ENCODE results near the gene TPI1. TPM values are rescaled to one million over a fixed set of nuclear protein-coding genes. Genes with fewer than 3 reads are reported as not detected.

TPI1 gene
- total RNA-seq = 100 to 1,000 TPM; 707 to 793 (median 721) TPM
- 872 TPM for polyA plus RNA-seq
- long read RNA-seq, donor 1, transcript TPI1-201 (7 exons, 1,763 nt) = major isoform, 1,484 of 1,537 reads
- long read RNA-seq, donor 1, partial matches to known transcripts = 28 of 1,537 reads
- long read RNA-seq, donor 1, other reads (novel, unspliced or antisense) = 21 of 1,537 reads
- long read RNA-seq, donor 2, transcript TPI1-201 (7 exons, 1,763 nt) = major isoform, 829 of 867 reads
- long read RNA-seq, donor 2, partial matches to known transcripts = 21 of 867 reads
- long read RNA-seq, donor 2, other reads (novel, unspliced or antisense) = 14 of 867 reads
- long read RNA-seq, donor 3, transcript TPI1-201 (7 exons, 1,763 nt) = major isoform, 3,140 of 3,274 reads
- long read RNA-seq, donor 3, partial matches to known transcripts = 21 of 3,274 reads
- long read RNA-seq, donor 3, other reads (novel, unspliced or antisense) = 108 of 3,274 reads
- long read RNA-seq, donor 4, transcript TPI1-201 (7 exons, 1,763 nt) = major isoform, 762 of 785 reads
- long read RNA-seq, donor 4, partial matches to known transcripts = 6 of 785 reads
- long read RNA-seq, donor 4, other reads (novel, unspliced or antisense) = 16 of 785 reads

DNA sequence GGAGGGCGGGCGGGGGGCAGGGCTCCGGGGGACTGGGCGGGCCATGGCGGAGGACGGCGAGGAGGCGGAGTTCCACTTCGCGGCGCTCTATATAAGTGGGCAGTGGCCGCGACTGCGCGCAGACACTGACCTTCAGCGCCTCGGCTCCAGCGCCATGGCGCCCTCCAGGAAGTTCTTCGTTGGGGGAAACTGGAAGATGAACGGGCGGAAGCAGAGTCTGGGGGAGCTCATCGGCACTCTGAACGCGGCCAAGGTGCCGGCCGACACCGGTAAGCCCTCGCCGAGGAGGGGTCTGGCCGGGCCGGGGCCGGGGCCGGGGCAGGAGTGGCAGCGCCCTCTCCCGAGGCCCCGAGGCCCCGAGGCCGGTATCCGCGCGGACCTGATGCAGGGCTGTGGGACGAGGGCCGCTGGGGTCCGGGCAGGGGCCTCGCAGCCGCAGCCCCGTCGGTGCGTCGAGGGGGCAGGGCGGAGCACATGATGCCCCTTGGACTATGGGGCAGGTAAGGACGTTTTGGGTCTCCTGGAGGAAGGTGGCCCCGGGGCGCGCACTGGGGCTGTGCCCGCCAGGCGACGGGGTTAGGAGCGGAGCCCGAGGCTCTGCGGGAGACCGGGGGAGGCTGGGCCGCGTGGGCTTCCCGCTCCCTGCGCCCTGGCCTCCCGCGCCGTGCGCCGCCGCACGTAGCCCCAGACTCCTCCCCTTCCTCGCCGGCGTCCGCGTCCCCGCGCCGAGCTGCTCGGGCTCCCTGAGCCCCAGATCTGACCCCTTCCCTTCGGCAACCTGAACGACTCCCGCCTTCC lies at the start of gene TPI1:
Gene TPI1 (plus strand): TSS at position 119 of the 798 bp plus-strand sequence. CDS start 36 bp downstream, at position 155.
- WGBS = under 1% methylated on average over 86 of the region's 86 CpGs

DNA sequence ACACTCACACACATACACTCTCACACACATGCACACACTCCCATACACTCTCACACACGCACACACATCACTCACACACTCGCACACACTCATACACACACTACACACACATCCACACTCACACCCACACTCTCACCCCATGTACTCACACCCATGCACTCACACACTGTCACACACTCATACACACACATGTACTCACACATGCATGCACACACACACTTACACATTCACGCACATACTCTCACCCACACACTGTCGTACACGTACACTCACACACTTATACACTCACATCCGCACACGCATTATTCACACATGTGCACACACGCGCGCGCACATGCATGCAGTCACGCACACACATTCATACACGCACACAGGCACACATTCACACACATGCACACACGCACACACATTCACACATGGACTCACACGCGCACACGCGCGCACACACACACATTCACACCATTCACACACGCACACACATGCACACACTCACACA lies 49.6 kb upstream of the TPI1 start:
- Histone ChIP-seq H3K27me3 (ENCODE audit: control insufficient read depth, insufficient read depth) (no peaks in the 10 kb centered on the region), H3K4me3 (ENCODE audit: low read length) (no peak overlapping the region), H3K27ac (ENCODE audit: low read length) (no peak overlapping the region), H3K4me1 (ENCODE audit: control insufficient read depth, insufficient read depth, low read length) (no peaks in the 10 kb centered on the region), H3K9me3 (ENCODE audit: control insufficient read depth, low read length) (no peaks in the 10 kb centered on the region)
- DNase-seq = no peak
- intact Hi-C loops (cut with DNase I) = no loop called here
- no peak for ATAC-seq
- WGBS = 85% methylated on average over 20 of the region's 20 CpGs

More for the DNA sequence above, at the start of gene TPI1:
- Histone ChIP-seq H3K27me3 (ENCODE audit: control insufficient read depth, insufficient read depth) (no peaks in the 10 kb centered on the region), H3K4me3 (ENCODE audit: low read length) (peak within 1 kb of the TSS; percentile 60), H3K4me1 (ENCODE audit: control insufficient read depth, insufficient read depth, low read length) (peaks cover 2% of the 10 kb centered on the region), H3K9me3 (ENCODE audit: control insufficient read depth, low read length) (no peaks in the 10 kb centered on the region), H3K27ac (ENCODE audit: low read length) (peak within 1 kb of the TSS; percentile 94)
- peak; percentile 84 to 86 for ATAC-seq
- DNase-seq = peak; percentile 88 to 95 (median 94)
- intact Hi-C loops (cut with DNase I) = loop anchor here in 1 of 4 donors (2.0 kb wide), 1 partner anchor 71 kb away; no protein-coding TSS in a partner anchor

DNA sequence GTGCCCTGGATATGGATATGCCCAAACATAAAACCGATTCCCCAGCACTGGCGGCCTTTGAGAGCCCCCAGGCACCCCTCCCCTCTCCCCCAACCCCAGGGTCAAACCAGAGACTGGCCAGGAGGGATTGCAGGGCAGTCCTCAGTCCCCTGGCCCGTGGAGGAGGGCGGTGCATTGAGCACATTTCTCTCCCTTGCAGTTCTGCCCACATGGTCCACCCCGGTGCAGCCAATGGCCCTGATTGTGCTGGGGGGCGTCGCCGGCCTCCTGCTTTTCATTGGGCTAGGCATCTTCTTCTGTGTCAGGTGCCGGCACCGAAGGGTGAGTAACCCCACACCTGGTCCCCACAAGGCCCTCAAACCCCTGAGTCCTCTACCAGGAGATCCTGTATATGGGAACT lies 49.1 kb upstream of the TPI1 start:
- H3K27ac ChIP-seq (ENCODE audit: low read length) = no peak overlapping the region
- no peak overlapping the region for H3K4me3 ChIP-seq (ENCODE audit: low read length)
- DNase-seq = peak in 1 of 3 donors; percentile 43
- ATAC-seq = no peak
- no peaks in the 10 kb centered on the region for H3K27me3 ChIP-seq (ENCODE audit: control insufficient read depth, insufficient read depth)
- 68% methylated on average over 10 of the region's 10 CpGs for WGBS
- H3K9me3 ChIP-seq (ENCODE audit: control insufficient read depth, low read length) = no peaks in the 10 kb centered on the region
- intact Hi-C loops (cut with DNase I) = no loop called here
- H3K4me1 ChIP-seq (ENCODE audit: control insufficient read depth, insufficient read depth, low read length) = no peaks in the 10 kb centered on the region

DNA sequence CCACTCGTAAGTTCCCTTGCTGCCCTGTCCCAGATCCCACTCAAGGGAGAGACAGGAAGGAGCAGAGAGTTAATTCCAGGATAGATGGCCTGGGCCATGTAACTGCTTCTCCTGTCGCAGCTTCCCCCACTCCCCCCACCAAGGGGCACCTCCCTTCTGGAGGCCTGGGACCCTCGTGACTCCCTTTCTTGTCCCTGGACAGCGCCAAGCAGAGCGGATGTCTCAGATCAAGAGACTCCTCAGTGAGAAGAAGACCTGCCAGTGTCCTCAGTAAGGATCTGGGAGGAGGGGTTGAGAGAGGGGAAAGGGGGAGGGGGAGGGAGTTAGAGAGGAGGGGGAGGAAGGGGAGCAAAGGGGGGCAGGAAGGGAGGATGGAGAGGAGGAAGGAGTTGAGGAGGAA lies 48.7 kb upstream of the TPI1 start:
- DNase-seq = no peak
- no peaks in the 10 kb centered on the region for H3K9me3 ChIP-seq (ENCODE audit: control insufficient read depth, low read length)
- H3K27ac ChIP-seq (ENCODE audit: low read length) = no peak overlapping the region
- H3K4me1 ChIP-seq (ENCODE audit: control insufficient read depth, insufficient read depth, low read length) = no peaks in the 10 kb centered on the region
- 73% methylated on average over 5 of the region's 5 CpGs for WGBS
- H3K27me3 ChIP-seq (ENCODE audit: control insufficient read depth, insufficient read depth) = no peaks in the 10 kb centered on the region
- no peak overlapping the region for H3K4me3 ChIP-seq (ENCODE audit: low read length)
- no peak for ATAC-seq
- intact Hi-C loops (cut with DNase I) = no loop called here

DNA sequence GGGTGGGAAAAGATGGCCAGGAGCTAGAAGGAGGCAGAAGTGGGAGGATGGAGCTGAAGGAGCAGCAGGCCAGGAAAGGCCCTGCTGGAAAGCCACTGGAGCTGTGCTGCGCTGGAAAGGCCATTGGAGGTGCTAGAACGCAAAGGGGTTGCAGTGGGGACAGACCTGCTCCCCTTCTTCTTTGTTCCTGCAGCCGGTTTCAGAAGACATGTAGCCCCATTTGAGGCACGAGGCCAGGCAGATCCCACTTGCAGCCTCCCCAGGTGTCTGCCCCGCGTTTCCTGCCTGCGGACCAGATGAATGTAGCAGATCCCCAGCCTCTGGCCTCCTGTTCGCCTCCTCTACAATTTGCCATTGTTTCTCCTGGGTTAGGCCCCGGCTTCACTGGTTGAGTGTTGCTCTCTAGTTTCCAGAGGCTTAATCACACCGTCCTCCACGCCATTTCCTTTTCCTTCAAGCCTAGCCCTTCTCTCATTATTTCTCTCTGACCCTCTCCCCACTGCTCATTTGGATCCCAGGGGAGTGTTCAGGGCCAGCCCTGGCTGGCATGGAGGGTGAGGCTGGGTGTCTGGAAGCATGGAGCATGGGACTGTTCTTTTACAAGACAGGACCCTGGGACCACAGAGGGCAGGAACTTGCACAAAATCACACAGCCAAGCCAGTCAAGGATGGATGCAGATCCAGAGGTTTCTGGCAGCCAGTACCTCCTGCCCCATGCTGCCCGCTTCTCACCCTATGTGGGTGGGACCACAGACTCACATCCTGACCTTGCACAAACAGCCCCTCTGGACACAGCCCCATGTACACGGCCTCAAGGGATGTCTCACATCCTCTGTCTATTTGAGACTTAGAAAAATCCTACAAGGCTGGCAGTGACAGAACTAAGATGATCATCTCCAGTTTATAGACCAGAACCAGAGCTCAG lies 48.0 kb upstream of the TPI1 start:
- no peak for ATAC-seq
- intact Hi-C loops (cut with DNase I) = loop anchor here in 3 of 4 donors (10.0 kb wide), 2 partner anchors 65 to 205 kb away; partner anchors contain the start of gene MLF2 (in 2 of the 3)
- no peaks in the 10 kb centered on the region for H3K9me3 ChIP-seq (ENCODE audit: control insufficient read depth, low read length)
- no peak overlapping the region for H3K27ac ChIP-seq (ENCODE audit: low read length)
- 77% methylated on average over 13 of the region's 13 CpGs for WGBS
- no peak overlapping the region for H3K4me3 ChIP-seq (ENCODE audit: low read length)
- H3K27me3 ChIP-seq (ENCODE audit: control insufficient read depth, insufficient read depth) = no peaks in the 10 kb centered on the region
- DNase-seq = no peak
- H3K4me1 ChIP-seq (ENCODE audit: control insufficient read depth, insufficient read depth, low read length) = no peaks in the 10 kb centered on the region

DNA sequence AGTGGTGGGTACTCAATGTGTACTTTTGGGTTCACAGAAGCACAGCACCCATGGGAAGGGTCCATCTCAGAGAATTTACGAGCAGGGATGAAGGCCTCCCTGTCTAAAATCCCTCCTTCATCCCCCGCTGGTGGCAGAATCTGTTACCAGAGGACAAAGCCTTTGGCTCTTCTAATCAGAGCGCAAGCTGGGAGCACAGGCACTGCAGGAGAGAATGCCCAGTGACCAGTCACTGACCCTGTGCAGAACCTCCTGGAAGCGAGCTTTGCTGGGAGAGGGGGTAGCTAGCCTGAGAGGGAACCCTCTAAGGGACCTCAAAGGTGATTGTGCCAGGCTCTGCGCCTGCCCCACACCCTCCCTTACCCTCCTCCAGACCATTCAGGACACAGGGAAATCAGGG lies 47.2 kb upstream of the TPI1 start:
- Histone ChIP-seq H3K27ac (ENCODE audit: low read length) (no peak overlapping the region), H3K9me3 (ENCODE audit: control insufficient read depth, low read length) (no peaks in the 10 kb centered on the region), H3K4me3 (ENCODE audit: low read length) (no peak overlapping the region), H3K27me3 (ENCODE audit: control insufficient read depth, insufficient read depth) (no peaks in the 10 kb centered on the region), H3K4me1 (ENCODE audit: control insufficient read depth, insufficient read depth, low read length) (no peaks in the 10 kb centered on the region)
- WGBS = 78% methylated on average over 5 of the region's 5 CpGs
- intact Hi-C loops (cut with DNase I) = loop anchor here in 3 of 4 donors (10.0 kb wide), 2 partner anchors 65 to 205 kb away; partner anchors contain the start of gene MLF2 (in 2 of the 3)
- no peak for DNase-seq
- ATAC-seq = no peak

DNA sequence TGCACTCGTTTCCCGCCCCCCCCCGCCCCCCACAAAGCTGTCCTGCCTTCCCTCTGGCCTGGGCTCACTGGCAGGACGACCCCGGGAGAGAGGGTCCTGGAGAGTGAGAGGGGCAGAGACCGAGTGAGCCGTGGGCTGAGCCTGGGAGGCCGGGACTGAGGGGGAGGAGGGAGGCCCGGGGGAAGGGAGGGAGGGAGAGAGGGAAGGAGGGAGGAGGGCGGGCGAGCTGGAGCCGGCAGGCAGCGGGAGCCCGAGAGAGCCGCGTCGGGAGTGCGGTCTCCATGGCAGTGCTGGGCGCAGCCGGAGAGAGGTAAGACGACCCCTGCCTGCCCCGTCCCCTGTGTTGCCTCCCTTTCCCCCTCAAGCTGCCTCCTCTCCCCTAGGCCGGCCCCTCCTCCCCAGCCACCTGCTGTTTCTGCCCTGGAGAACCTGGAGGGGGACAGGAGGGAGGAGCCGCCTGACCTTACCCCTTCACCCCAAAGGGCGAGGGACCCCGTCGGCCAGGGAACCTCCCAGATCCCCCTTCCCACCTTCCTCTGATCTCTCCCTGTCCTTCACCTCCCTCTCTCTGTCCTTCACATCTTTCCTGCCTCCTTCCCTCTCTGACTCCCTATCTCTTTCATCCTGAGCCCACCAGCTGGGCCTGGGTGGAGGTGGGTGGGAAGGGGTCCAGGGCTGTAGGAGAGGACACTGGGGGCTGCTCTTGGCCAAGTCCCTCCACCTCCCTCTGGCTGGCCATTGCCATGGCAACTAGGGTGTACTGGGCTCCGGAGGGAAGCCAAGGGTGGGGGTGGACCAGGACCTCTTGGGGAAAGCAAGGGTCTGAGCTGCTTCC lies 45.5 kb upstream of the TPI1 start, which contains the start of gene GPR162:
Gene GPR162 (plus strand): TSS at position 231 of the 835 bp plus-strand sequence. CDS start 2,078 bp downstream, outside the sequence.
- ATAC-seq (peak; percentile 58 to 59), DNase-seq (peak; percentile 66 to 87 (median 86))
- no peaks in the 10 kb centered on the region for H3K9me3 ChIP-seq (ENCODE audit: control insufficient read depth, low read length)
- H3K4me1 ChIP-seq (ENCODE audit: control insufficient read depth, insufficient read depth, low read length) = no peaks in the 10 kb centered on the region
- no peak within 1 kb of the TSS for H3K27ac ChIP-seq (ENCODE audit: low read length)
- no peaks in the 10 kb centered on the region for H3K27me3 ChIP-seq (ENCODE audit: control insufficient read depth, insufficient read depth)
- intact Hi-C loops (cut with DNase I) = loop anchor here in 3 of 4 donors (10.0 kb wide), 2 partner anchors 67 to 207 kb away; partner anchors contain the start of gene MLF2 (in 2 of the 3)
- WGBS = 2% methylated on average over 27 of the region's 28 CpGs
- peak within 1 kb of the TSS; percentile 58 for H3K4me3 ChIP-seq (ENCODE audit: low read length)

DNA sequence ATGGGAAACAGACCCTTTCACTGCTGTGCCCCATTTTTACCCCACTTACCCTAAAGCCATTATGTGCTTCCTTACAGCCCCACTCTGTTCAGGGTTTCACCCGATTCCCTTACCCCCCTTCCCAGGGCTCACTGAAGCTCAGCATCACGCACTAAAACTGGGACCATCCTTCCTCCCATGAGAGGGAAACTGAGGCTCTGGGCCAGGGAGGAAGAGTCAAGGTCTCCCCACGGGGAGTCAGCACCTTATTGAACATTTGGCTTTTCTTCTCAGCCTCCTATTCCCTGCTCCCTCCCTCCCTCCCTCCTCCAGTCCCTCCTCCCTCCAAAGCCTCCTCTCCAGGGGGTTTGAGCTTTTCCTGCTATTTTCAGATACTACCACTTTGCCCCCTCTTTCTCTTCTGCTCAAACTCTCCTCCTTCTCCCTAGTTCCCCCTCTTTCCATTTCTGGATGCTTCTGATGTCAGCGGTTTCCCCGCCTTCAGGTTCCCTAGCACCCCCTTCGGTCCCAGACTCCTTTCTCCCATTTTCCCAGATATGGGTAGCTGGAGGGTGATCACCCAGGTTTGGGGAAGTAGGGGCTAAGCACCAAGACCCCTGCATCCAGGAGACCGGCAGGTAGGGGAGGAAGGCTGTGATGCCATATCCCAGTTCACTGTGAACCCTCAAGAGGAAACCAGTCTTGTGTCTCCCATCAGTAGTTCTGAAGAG lies 44.8 kb upstream of the TPI1 start:
- WGBS = 65% methylated on average over 7 of the region's 7 CpGs
- ATAC-seq = no peak
- peaks cover 2% of the 10 kb centered on the region for H3K4me1 ChIP-seq (ENCODE audit: control insufficient read depth, insufficient read depth, low read length)
- intact Hi-C loops (cut with DNase I) = loop anchor here in 3 of 4 donors (10.0 kb wide), 2 partner anchors 68 to 208 kb away; partner anchors contain the start of gene MLF2 (in 2 of the 3)
- H3K27ac ChIP-seq (ENCODE audit: low read length) = no peak overlapping the region
- DNase-seq = no peak
- H3K4me3 ChIP-seq (ENCODE audit: low read length) = no peak overlapping the region
- H3K9me3 ChIP-seq (ENCODE audit: control insufficient read depth, low read length) = no peaks in the 10 kb centered on the region
- H3K27me3 ChIP-seq (ENCODE audit: control insufficient read depth, insufficient read depth) = no peaks in the 10 kb centered on the region

Data from right cardiac atrium (tissue), 5 donors.